ENCODE measurements around the gene RNH1.

Gene RNH1

DNA sequence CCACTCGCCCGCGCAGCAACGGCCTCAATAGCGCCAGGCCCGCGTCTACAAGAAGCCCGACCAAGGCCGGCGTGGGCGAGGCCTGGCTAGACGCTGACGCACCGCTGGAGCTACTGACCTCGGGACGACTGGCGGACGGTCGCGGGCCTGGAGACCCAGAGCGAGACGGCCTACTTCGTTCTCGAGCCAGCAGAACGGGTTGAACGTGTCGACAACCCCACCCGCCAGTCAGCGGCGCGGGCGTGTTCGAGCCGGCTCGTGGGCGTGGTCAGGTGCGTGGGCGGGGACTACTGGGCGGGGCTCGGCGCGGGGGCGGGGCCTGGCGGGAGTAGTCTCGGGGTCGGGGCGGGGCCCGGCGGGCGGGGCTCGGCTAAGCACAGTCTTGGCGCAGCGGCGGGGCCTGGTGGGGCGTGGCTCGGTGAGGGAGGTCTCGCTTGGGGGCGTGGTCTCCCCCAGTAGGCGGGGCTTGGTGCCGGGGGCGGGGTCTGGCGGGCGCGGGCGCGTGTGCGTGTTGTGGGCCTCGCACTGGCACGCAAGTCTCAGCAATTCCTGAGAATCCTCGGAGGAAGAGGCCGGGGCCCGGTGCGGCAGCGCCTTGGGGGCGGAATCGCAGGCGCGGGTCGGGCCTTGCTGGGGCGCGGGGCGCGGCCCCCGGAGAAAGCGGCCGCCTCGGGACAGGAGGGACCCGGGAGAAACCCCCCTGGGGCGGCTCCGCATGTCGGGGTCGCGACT is at the start of gene RNH1:
RNH1 (minus strand) TSS at position 248 of the 732 bp plus-strand sequence. CDS start 5,080 bp downstream, outside the sequence.
- peak; percentile 99 for DNase-seq (ENCODE audit: low read depth)

DNA sequence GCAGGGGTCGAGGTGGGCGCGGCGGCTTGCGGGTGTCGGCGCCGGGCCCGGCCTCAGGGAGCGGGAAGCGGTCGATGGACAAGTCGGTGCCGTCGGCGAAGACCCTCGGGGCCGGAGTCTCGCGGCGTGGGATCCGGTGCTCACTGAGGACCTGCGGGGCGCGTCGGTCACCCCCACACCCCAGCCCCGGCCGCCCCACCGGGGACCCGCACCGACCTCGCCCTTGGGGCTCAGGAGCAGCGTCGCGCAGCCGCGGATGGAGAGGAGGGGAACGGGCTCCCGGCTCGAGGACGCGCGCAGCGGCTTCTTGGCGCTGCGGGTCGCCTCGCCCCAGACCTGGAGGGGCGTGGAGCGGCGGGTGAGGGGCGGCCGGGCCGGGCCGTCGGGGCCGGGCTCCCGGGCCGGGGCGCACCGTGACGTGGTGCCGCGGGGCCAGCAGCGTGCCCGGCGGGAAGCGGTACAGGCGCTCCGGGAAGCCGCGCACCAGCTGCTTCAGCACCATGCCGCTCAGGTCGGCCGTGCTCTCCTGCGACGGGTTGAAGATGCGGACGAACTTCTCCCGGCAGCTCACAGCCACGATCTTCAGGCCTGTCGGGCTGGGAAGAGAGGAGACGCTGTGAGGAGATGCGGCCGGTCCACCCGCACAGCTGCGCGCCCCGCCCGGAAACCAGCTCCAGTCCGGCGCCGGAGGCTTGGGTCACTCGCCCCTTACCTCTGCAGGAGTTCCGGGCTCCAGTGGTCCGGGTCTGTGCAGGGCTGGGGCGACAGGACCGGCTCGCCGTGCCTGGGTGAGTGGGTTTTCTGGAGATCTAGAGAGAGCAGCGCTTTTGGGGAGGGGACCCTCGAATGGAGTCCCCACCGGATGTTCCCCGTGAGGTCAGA is 49.0 kb upstream of the RNH1 start:
- no peak for DNase-seq (ENCODE audit: low read depth)

DNA sequence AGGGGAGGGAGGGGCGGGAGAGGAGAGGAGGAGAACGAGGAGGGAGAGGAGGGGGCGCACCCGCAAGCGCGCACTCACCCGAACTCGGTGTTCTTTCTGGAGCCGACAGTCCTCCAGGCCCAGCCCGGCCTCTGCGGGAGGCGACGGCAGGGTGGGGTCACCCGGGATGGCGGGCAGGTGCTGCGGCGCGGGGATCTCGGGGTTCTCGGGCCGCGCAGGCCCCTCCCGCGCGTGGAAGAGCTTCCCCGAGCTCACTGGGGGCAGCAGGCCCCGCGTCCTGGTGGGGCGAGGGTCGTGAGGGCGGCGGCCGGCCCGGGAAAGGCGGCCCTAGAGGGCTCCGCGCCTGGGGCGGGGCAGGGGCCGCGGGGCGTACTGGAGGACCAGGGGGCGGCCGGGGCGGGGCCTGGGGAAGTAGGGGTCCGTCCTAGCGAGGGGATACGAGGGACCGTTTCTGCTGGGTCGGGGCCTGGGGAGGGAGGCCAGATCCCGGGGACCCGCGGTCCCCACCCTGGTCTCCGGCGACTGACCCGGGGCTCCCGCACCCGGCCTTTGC is 48.3 kb upstream of the RNH1 start:
- DNase-seq (ENCODE audit: low read depth) = no peak

DNA sequence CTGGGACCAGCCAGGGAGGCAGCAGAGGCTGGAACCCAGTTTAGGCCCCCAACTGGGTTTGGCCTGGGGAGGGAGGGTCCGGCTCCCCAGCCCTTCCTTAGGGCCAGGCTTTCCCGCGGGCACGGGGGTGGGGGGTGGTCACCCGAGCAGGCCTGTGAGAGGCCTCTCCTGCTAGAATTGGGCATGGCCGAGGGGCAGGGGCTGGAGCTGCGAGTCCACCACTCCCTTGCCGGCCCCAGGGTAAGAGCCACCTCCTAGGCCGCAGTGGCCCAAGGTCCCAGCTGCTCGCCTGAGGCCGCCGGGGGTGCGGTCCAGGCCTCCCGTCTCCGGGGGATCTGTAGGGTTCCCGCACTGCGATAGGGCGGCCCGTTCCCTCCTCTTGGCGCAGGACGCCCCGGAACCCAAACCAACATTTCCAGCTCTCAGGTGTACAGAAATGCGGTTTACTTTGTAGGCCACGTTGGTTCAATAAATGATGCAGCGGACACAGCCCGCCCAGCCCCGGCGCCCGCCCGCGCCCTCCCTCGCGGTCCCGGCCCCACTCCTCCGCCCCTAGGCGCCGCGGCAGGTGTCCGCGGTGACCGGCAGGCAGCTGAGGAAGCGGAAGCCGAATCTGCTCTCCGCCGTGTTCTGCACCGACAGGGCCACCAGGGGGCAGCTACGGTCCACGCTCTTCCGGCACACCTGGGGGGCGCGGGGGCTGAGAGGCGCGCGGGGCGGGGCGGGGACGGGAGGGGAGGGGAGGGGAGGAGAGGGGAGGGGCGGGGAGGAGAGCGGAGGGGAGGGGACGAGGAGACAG is 47.6 kb upstream of the RNH1 start:
- peak; percentile 74 for DNase-seq (ENCODE audit: low read depth)

DNA sequence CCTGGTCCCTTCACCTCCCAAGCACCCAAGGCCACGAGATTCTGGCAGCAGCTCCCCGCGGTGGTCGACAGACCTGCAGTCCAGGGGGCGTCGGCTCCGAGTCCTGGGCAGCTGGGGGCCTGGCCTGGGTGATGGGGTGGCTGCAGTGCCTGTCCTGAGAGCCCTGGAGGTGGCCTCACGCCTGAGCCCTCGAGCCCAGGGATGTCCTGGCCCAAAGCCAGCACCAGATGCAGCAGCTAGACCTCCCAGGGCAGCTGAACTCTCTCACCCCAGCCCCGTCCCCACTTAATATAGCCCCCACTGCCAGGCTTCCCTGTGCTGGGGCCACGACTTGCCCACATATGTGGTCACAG is 46.9 kb upstream of the RNH1 start:
- DNase-seq (ENCODE audit: low read depth) = no peak

DNA sequence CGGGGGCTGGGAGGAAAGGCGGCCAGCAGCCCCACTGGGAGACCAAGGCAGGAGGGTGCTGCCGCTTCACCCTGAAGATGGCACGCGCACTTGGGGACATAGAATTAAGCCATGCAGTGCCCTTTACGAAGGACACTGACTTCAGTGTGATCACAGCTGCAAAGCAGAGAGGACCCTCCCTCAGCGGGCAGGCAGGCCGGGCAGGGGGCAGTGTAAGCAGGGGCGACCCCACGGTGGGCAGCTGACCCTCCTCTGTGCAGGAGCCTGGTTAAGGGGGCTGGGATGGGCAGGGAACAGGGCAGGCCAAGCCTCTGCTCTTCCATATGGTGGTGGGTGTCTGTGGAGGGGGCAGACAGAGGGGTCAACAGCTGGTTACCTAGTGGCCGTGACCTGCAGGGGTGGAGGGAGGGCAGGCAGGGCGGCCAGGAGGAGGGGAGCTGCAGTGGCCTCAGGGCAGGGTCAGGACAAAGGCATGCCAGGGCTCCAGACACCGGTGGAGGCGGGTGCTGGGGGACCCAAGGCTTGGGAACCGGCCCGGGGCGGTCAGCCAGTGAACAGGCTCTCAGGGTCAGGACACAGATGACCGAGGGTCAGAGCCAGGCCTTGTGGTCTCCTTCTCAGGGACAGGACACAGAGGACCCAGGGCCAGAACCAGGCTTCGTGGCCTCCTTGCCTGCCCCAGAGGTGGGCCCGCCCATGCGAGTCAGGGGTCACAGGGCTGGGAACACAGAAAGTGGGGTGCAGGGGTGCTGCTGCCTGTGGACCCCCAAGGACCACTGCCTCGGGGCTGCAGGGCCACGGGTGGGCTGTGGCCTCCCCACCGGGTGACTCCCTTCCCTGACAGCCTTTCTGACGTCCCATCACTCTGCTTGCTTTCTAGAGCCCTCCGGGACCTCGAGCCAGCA is 46.3 kb upstream of the RNH1 start:
- DNase-seq (ENCODE audit: low read depth) = no peak

DNA sequence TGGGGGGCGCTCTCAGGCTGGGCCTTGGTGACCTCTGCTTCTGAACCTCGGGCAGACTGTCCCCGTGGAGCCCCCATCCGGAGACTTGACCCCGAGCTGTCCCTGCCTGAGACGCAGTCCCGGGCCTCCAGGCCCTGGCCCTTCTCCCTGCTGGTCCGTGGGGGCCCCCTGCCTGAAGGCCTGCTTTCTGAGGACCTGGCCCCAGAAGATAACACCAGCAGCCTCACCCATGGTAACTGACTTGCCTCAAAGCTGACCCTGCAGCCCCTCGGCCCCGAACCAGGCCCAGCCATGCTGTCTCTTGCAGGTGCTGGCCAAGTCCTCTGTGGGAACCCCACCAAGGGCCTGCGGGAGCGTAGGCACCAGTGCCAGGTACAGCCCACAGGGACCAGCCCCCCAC is 44.6 kb upstream of the RNH1 start:
- DNase-seq (ENCODE audit: low read depth) = no peak

DNA sequence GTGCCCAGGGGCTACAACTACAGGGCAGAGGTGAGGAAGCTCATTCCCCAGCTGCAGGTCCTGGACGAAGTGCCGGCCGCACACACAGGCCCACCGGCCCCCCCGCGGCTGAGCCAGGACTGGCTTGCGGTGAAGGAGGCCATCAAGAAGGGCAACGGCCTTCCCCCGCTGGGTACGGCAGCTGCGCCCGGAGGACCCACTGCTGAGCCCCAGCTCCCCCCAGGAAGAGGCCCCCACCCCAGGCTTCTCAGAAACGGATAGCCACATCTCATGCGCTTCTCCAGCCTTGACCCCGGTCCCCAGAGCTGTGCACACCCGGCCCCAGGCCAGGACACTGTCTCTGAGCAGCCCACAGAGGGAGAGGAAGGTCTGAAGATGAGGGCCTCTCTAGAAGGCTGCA is 44.1 kb upstream of the RNH1 start:
- DNase-seq (ENCODE audit: low read depth) = no peak

DNA sequence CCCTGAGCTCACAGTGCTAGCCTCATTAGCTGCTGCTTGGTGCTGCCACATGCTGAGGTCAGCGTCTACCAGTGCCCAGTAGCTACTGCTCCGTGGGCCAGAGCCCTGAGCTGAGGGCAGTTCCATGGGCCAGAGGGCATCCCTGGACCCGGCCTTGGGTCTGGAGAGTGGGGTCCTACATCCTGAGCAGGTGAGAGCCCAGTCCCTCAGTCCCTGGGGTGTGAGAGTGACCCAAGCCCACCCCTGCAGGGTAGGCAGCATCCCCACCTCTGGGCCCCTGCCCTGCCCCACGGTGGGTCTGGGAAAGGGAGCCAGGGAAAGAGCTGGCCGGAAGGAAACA is 43.7 kb upstream of the RNH1 start:
- no peak for DNase-seq (ENCODE audit: low read depth)

DNA sequence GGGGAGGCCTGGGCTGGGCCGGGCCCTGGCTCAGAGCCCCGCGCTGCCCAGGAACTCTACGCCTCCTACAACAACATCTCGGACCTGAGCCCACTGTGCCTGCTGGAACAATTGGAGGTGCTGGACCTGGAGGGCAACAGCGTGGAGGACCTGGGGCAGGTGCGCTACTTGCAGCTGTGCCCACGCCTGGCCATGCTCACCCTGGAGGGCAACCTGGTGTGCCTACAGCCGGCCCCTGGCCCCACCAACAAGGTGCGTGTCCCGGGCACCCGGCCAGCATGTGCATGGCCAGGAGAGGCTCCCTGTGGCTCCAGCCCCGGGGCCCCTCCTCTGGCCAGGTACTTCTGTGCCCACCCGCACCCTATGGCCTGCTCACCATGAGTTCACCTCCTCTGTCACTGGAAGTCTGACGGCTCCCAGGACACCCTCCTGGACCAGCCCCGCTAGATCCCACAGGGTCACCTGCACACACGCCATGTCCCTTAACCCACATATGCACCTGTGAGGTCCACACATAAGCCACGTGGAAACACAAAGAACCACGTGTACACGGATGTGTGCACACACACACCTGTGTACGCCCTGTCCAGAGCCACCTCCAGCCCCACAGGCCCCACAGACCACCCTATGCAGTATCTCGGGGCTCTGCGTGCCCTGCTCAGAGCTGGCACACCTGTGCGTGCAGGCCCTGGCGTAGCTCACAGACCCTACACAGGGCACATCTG is 43.1 kb upstream of the RNH1 start:
- DNase-seq (ENCODE audit: low read depth) = no peak

DNA sequence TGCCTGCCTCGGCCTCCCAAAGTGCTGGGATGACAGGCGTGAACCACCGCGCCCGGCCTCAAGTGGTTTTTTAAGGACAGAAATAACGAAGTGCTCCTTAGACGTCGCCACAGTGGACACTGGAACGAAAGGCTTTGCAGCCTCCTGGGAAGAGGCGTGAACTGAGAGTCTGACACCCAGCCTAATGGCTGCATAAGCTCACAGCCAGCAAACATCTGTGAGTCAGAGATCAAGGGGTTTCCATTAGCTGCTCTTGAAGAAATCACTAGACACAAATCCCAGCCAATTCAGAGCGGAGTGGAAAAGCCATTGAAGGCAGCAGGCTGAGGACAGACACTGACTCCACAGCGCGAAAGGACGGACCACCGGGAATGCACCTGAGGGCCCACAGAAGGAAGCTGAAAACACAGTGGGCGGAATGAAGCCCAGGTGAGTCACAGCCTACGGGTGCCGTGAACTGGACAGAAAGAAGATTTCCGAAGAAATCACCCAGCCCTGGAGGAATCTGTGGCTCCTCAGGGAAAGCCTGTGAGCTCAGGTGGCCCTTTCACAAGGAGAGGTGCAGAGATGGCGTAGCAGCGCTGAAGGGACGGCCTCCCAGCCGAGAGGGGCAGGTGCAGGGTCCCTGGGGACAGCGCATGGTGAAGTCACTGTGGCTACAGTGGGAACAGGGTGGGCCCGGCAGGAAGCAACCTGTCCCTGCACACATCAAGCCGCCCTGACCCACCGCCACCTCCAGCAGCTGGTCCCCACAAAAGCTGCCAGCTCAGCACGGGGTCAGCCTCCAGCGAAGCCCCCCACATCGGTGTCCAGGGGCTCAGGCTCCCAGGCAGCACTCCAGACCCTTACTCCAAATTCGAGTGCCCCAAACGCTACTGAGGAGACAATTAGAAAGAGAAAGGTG is 41.9 kb upstream of the RNH1 start:
- DNase-seq (ENCODE audit: low read depth) = no peak

DNA sequence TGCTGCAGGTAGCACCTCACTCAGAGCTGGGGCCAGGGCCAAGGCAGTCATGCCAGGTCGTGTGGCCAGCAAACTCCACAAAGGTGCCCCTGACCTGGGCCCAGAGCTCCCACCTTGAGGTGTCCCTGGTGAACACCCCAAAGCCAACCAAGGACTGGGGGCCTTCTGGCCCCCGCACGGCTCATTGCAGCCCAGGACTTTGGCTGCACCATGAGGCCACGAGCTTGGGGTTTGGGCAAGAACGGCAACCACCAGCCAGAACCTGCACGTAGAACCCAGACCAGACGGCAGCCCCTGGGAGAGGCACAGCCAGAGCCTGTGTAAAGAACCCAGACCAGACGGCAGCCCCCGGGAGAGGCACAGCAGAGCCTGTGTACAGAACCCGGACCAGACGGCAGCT is 38.1 kb upstream of the RNH1 start:
- DNase-seq (ENCODE audit: low read depth) = no peak

DNA sequence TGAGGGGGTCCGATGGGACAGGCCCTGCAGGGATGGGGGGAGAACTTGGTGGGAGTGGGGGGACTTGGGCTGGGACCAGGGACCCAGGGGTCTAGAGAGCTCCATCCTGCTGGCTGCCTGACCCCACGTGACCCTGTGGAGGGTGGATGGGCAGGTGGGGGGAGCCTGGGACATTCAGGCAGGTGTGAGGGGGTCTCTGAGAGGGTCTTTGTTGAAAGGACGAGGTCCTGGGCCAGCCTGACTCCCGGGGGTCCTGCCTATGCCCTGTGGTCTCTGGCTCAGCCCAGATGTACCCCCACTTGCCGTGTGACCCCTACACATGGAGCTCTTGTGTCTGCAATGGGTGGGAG is 37.8 kb upstream of the RNH1 start:
- DNase-seq (ENCODE audit: low read depth) = no peak

DNA sequence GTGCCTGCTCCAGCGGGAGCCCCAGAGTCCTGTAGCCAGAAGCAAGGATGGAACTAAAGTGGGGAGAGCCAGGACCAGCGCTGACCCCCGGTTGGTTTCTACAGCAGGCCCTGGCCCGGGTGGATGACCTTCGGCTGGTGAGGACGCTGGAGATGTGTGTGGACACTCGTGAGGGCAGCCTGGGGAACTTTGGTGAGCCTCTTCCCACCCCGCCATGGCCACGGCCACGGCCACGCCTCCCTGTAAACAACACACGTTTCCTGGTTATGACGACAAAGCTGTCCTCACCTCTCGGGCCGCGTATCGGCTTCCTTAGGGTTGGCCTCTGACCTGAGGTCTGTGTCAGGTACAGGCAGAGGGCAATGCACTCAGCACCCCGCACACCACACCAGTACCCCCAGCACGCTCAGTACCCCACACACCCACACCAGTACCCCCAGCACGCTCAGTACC is 34.4 kb upstream of the RNH1 start:
- DNase-seq (ENCODE audit: low read depth) = no peak

DNA sequence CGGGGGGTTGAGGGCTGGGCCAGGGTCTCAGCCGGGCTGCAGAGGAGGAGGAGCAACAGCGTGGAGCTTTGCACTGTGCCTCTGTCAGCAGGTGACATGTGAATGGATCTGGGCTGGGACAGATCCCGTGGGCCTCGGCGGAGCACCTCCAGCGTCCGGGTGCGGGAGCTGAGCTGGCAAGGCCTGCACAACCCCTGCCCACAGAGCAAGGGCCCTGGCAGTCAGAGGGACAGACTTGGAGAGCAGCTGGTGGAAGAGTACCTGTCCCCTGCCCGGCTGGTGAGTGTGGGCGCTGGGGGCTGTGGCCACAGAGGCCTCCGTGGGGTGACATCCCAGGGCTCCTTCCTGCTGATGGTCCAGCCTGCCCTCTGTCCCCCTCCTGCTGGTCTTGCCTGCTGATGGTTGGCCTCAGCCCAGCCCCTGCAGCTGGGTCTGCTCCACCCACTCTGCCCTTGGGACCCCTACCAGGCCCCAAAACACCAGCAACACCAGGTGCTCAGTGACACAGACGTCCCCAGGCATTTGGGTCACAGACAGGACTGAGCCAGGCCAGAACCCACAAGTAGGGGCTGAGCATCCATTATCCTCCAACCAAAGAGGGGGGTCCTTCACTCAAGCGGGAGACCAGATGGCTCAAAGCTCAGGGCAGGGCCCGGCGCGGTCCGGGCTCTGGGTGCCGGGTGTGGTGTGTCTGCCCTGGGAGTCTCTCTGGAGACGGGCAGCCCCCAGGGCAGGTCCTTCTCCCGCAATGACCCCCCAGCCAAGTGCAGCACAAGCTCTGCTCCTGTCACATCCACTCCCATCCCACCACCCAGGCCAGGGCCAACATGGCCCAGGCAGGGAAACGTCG is 33.8 kb upstream of the RNH1 start:
- DNase-seq (ENCODE audit: low read depth) = no peak

DNA sequence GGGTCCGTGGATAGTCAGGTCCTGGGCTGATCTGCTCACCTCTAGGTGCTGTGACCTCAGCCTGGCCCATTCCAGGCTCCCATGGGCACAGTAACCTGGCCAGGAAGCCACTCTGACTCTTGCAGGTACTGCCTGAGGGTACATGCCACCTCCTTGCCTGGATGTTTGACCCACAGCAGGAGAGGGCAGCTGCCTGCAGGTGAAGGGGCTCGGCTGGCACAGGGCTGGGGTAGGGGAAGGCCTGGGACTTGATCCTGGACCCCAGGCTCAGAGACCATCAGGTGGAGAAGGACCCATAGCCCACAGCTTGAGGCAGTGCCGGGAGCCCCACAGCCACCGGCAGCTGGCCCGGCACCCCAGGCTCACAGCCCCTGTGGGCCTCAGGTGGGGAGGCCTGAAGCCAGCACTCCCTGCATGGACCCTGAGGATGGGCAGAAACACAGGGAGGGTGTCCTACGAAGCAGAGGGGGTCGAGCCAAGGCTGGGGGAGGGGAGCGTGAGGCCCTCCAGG is 33.0 kb upstream of the RNH1 start:
- DNase-seq (ENCODE audit: low read depth) = no peak

DNA sequence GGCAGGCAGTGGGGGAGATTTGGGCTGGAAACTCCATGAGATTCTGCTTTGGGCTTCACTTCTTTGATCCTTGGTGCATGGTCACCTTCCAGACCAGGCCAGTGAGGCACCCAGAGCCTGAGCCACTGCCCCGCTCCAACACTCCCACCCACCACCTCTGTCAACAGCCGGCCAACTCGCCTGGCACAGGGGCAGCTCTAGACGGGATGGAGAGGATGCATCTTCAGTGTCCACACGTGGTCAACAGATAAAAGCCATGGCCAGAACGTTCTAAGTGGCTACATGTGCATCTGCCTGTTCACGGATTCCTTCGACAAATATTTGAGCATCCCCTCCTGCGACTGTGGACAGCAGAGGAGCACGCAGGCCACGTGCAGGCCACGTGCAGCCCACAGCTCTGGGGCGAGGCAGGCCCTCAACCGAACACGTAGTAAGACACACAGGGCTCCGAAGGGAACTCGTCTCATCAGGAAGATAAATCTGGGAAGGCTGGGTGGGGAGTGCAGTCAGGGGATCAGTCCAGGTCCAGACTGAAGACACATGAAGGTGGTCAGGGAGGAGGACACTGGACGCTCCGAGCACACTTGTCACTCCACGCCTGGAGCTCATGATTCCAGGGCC is 31.5 kb upstream of the RNH1 start:
- no peak for DNase-seq (ENCODE audit: low read depth)
